Mesothelial cell of epicardium (in vitro differentiated cells): ENCODE data around the gene TBX19. TPM values are rescaled to one million over a fixed set of nuclear protein-coding genes. Genes with fewer than 3 reads are reported as not detected.

ENCODE experiments used
- DNase-seq, 2 experiments: peaks; one replicate each; pipeline ENCODE4 v3.0.0; 2021; ENCODE audit warnings: low spot score in 2 of 2; ENCODE audit not compliant: unreplicated experiment in 2 of 2
- H3K27ac Mint-ChIP-seq: 2 replicates; pipeline ENCODE4 v1.8.0; 2021; ENCODE audit warnings: mixed read lengths
- H3K27me3 Mint-ChIP-seq: 2 replicates; pipeline ENCODE4 v1.8.0; 2021; ENCODE audit warnings: low read depth, mixed read lengths
- H3K36me3 Mint-ChIP-seq: 2 replicates; pipeline ENCODE4 v1.8.0; 2021; ENCODE audit warnings: mixed read lengths
- H3K4me1 Mint-ChIP-seq: 2 replicates; pipeline ENCODE4 v1.8.0; 2021; ENCODE audit warnings: mixed read lengths
- H3K4me3 Mint-ChIP-seq: 2 replicates; pipeline ENCODE4 v1.8.0; 2021; ENCODE audit warnings: mild to moderate bottlenecking, moderate library complexity, mixed read lengths
- H3K9me3 Mint-ChIP-seq: 2 replicates; pipeline ENCODE4 v1.8.0; 2021; ENCODE audit warnings: mixed read lengths
- CTCF ChIP-seq: fragments of 200-600 bp; sonication (generic); IDR thresholded peaks from one replicate; pipeline ENCODE4 v1.5.0; 2021; ENCODE audit warnings: antibody characterized with exemption; ENCODE audit not compliant: unreplicated experiment
- total RNA-seq: library from RNA; stranded (reverse); gene quantifications from 3 replicates; pipeline ENCODE4 v1.2.1, GENCODE V29; 2021

The TBX19 gene
- total RNA-seq, 1 donor from 2014 or later: 2.4 TPM

- peaks cover 22% of the 10 kb centered on the region for H3K4me1 Mint-ChIP-seq
- H3K27me3 Mint-ChIP-seq: no peaks in the 10 kb centered on the region
- no peak for TF ChIP-seq CTCF
- DNase-seq: no peak
- H3K9me3 Mint-ChIP-seq: no peaks in the 10 kb centered on the region
- H3K36me3 Mint-ChIP-seq: no peaks in the 10 kb centered on the region
- no peak overlapping the region for H3K4me3 Mint-ChIP-seq
- H3K27ac Mint-ChIP-seq: peak overlapping the region; percentile 41
These were observed 19.9 kb downstream of the TBX19 start for GRCh38 chr1:168300626-168301025.

GRCh38 chr1:168301664-168302320, 21.1 kb downstream of the TBX19 start:
- H3K27me3 Mint-ChIP-seq: no peaks in the 10 kb centered on the region
- TF ChIP-seq CTCF: no peak
- peaks cover 22% of the 10 kb centered on the region for H3K4me1 Mint-ChIP-seq
- H3K4me3 Mint-ChIP-seq: no peak overlapping the region
- H3K27ac Mint-ChIP-seq: peak overlapping the region; percentile 78
- no peaks in the 10 kb centered on the region for H3K36me3 Mint-ChIP-seq
- no peaks in the 10 kb centered on the region for H3K9me3 Mint-ChIP-seq
- no peak for DNase-seq

GRCh38 chr1:168303716-168304540, 23.3 kb downstream of the TBX19 start:
- Mint-ChIP-seq H3K36me3 (peaks cover 6% of the 10 kb centered on the region), H3K27me3 (no peaks in the 10 kb centered on the region), H3K4me3 (no peak overlapping the region), H3K4me1 (peaks cover 22% of the 10 kb centered on the region), H3K9me3 (no peaks in the 10 kb centered on the region), H3K27ac (no peak overlapping the region)
- no peak for DNase-seq
- TF ChIP-seq CTCF: no peak

GRCh38 chr1:168304865-168305264, 24.2 kb downstream of the TBX19 start:
- Mint-ChIP-seq H3K4me3 (no peak overlapping the region), H3K9me3 (no peaks in the 10 kb centered on the region), H3K36me3 (peaks cover 6% of the 10 kb centered on the region), H3K27me3 (no peaks in the 10 kb centered on the region), H3K4me1 (peaks cover 22% of the 10 kb centered on the region), H3K27ac (no peak overlapping the region)
- DNase-seq: no peak
- no peak for TF ChIP-seq CTCF

GRCh38 chr1:168312718-168313604, 32.3 kb downstream of the TBX19 start:
- H3K9me3 Mint-ChIP-seq: no peaks in the 10 kb centered on the region
- no peaks in the 10 kb centered on the region for H3K4me1 Mint-ChIP-seq
- no peak overlapping the region for H3K27ac Mint-ChIP-seq
- peaks cover 13% of the 10 kb centered on the region for H3K36me3 Mint-ChIP-seq
- H3K4me3 Mint-ChIP-seq: no peak overlapping the region
- H3K27me3 Mint-ChIP-seq: no peaks in the 10 kb centered on the region
- DNase-seq: no peak
- no peak for TF ChIP-seq CTCF
